Measurements from ENCODE around the gene HTR2C. TPM values are rescaled to one million over a fixed set of nuclear protein-coding genes. Genes with fewer than 3 reads are reported as not detected.

Gene HTR2C
- total RNA-seq, 3 donors from 2014 or later, result not detected

GRCh38 chrX:114611018-114611619 is 27.2 kb downstream of the HTR2C start:
- no peak for DNase-seq (ENCODE audit: low spot score in 2 of 2)
- H3K4me1 ChIP-seq, result no peaks in the 10 kb centered on the region
- intact Hi-C loops (cut with DNase I; ENCODE audit: low total_unique reads), result no loop called here
- H3K27ac ChIP-seq, result no peak overlapping the region
- H3K9me3 ChIP-seq, result no peaks in the 10 kb centered on the region
- H3K4me3 ChIP-seq, result no peak overlapping the region
- no peaks in the 10 kb centered on the region for H3K36me3 ChIP-seq
- TF ChIP-seq POLR2AphosphoS5 (IDR thresholded peaks at IDR 0.05) (no peak), CTCF (IDR thresholded peaks at IDR 0.05) (peak; percentile 36 to 58 (median 45)), POLR2A (IDR thresholded peaks at IDR 0.05) (no peak)
- peaks cover 0 to 37% of the 10 kb centered on the region in 2 donors for H3K27me3 ChIP-seq

GRCh38 chrX:114615765-114616164 is 31.9 kb downstream of the HTR2C start:
- H3K4me1 ChIP-seq, result no peaks in the 10 kb centered on the region
- no peak overlapping the region for H3K27ac ChIP-seq
- TF ChIP-seq POLR2A (IDR thresholded peaks at IDR 0.05), result no peak
- TF ChIP-seq POLR2AphosphoS5 (IDR thresholded peaks at IDR 0.05), result no peak
- no peak for TF ChIP-seq CTCF (IDR thresholded peaks at IDR 0.05)
- no peaks in the 10 kb centered on the region for H3K36me3 ChIP-seq
- peaks cover 0 to 36% of the 10 kb centered on the region in 2 donors for H3K27me3 ChIP-seq
- intact Hi-C loops (cut with DNase I; ENCODE audit: low total_unique reads), result no loop called here
- no peak for DNase-seq (ENCODE audit: low spot score in 2 of 2)
- no peak overlapping the region for H3K4me3 ChIP-seq
- H3K9me3 ChIP-seq, result no peaks in the 10 kb centered on the region

GRCh38 chrX:114619874-114620273 is 36.0 kb downstream of the HTR2C start:
- no peaks in the 10 kb centered on the region for H3K36me3 ChIP-seq
- TF ChIP-seq POLR2A (IDR thresholded peaks at IDR 0.05) (no peak), POLR2AphosphoS5 (IDR thresholded peaks at IDR 0.05) (no peak), CTCF (IDR thresholded peaks at IDR 0.05) (peak in 1 of 3 donors; percentile 15)
- intact Hi-C loops (cut with DNase I; ENCODE audit: low total_unique reads), result no loop called here
- DNase-seq (ENCODE audit: low spot score in 2 of 2), result no peak
- no peak overlapping the region for H3K4me3 ChIP-seq
- no peak overlapping the region for H3K27ac ChIP-seq
- H3K9me3 ChIP-seq, result no peaks in the 10 kb centered on the region
- no peaks in the 10 kb centered on the region for H3K4me1 ChIP-seq
- H3K27me3 ChIP-seq, result peaks cover 0 to 37% of the 10 kb centered on the region in 2 donors

- Histone ChIP-seq H3K4me3 (no peak overlapping the region), H3K4me1 (no peaks in the 10 kb centered on the region), H3K27me3 (peaks cover 0 to 22% of the 10 kb centered on the region in 2 donors), H3K36me3 (no peaks in the 10 kb centered on the region), H3K9me3 (no peaks in the 10 kb centered on the region), H3K27ac (no peak overlapping the region)
- TF ChIP-seq POLR2A (IDR thresholded peaks at IDR 0.05) (no peak), CTCF (IDR thresholded peaks at IDR 0.05) (peak in 1 of 3 donors; percentile 31)
- intact Hi-C loops (cut with DNase I; ENCODE audit: low total_unique reads), result no loop called here
- no peak for DNase-seq (ENCODE audit: low spot score in 2 of 2)
Measured at GRCh38 chrX:114626323-114626722, 42.4 kb downstream of the HTR2C start.

- Histone ChIP-seq H3K36me3 (no peaks in the 10 kb centered on the region), H3K27ac (no peak overlapping the region), H3K9me3 (no peaks in the 10 kb centered on the region), H3K4me3 (no peak overlapping the region), H3K27me3 (peaks cover 0 to 7% of the 10 kb centered on the region in 2 donors), H3K4me1 (no peaks in the 10 kb centered on the region)
- intact Hi-C loops (cut with DNase I; ENCODE audit: low total_unique reads), result no loop called here
- DNase-seq (ENCODE audit: low spot score in 2 of 2), result no peak
- TF ChIP-seq POLR2AphosphoS5 (IDR thresholded peaks at IDR 0.05) (no peak), CTCF (IDR thresholded peaks at IDR 0.05) (no peak), POLR2A (IDR thresholded peaks at IDR 0.05) (no peak)
Measured at GRCh38 chrX:114635986-114636385, 52.1 kb downstream of the HTR2C start.
